Cortex of kidney (tissue), 1 donor: ENCODE data around the gene FLCN.
"Not testable (repeated sequence)": the region's sequence is repeated elsewhere in the genome, so short reads cannot be mapped to it uniquely, and the experiment has no call there.

ENCODE experiments used
- DNase-seq: peaks from one replicate; lab custom pipeline; 2025; lab: John Stamatoyannopoulos, UW

The FLCN gene

GRCh38 chr17:17213775-17214174, 23.2 kb downstream of the FLCN start:
- DNase-seq = no peak

- DNase-seq = no peak
These were observed 29.0 kb downstream of the FLCN start for GRCh38 chr17:17207998-17208397.

GRCh38 chr17:17206913-17207335, 30.0 kb downstream of the FLCN start:
- DNase-seq = no peak

- no peak for DNase-seq
These were observed 30.6 kb downstream of the FLCN start, which contains the start of gene PLD6 for GRCh38 chr17:17206124-17206912. Gene PLD6 (minus strand): TSS chr17:17206333. CDS start chr17:17206286, 47 bp downstream.

- DNase-seq = no peak
These were observed 31.4 kb downstream of the FLCN start for GRCh38 chr17:17205368-17206123.

GRCh38 chr17:17204635-17205231, 32.2 kb downstream of the FLCN start:
- no peak for DNase-seq

- DNase-seq = no peak
These were observed 32.9 kb downstream of the FLCN start for GRCh38 chr17:17204041-17204591.

GRCh38 chr17:17203173-17203730, 33.7 kb downstream of the FLCN start:
- no peak for DNase-seq

- DNase-seq = no peak
These were observed 35.1 kb downstream of the FLCN start for GRCh38 chr17:17201907-17202306.

GRCh38 chr17:17201271-17201670, 35.7 kb downstream of the FLCN start:
- DNase-seq = no peak

GRCh38 chr17:17200831-17201230, 36.1 kb downstream of the FLCN start:
- DNase-seq = no peak

GRCh38 chr17:17200311-17200710, 36.7 kb downstream of the FLCN start:
- no peak for DNase-seq

GRCh38 chr17:17198281-17198680, 38.7 kb downstream of the FLCN start:
- no peak for DNase-seq

GRCh38 chr17:17196776-17197175, 40.2 kb downstream of the FLCN start:
- DNase-seq = no peak

- not testable (repeated sequence) for DNase-seq
These were observed 41.5 kb downstream of the FLCN start for GRCh38 chr17:17195466-17195865.

- no peak for DNase-seq
These were observed 45.0 kb downstream of the FLCN start for GRCh38 chr17:17191961-17192381.

GRCh38 chr17:17191346-17191792, 45.6 kb downstream of the FLCN start:
- DNase-seq = no peak

GRCh38 chr17:17190188-17190587, 46.8 kb downstream of the FLCN start:
- no peak for DNase-seq

GRCh38 chr17:17189559-17189958, 47.4 kb downstream of the FLCN start:
- no peak for DNase-seq

- DNase-seq = no peak
These were observed 48.4 kb downstream of the FLCN start for GRCh38 chr17:17188586-17188985.

GRCh38 chr17:17186551-17187505, 50.1 kb downstream of the FLCN start:
- DNase-seq = no peak
